Measurements from ENCODE around the gene TENM4.

TENM4 gene

GRCh38 chr11:78657441-78657840 is 783.4 kb downstream of the TENM4 start:
- POLR2A ChIA-PET = no interaction called here
- TF ChIP-seq, protein P1, sequence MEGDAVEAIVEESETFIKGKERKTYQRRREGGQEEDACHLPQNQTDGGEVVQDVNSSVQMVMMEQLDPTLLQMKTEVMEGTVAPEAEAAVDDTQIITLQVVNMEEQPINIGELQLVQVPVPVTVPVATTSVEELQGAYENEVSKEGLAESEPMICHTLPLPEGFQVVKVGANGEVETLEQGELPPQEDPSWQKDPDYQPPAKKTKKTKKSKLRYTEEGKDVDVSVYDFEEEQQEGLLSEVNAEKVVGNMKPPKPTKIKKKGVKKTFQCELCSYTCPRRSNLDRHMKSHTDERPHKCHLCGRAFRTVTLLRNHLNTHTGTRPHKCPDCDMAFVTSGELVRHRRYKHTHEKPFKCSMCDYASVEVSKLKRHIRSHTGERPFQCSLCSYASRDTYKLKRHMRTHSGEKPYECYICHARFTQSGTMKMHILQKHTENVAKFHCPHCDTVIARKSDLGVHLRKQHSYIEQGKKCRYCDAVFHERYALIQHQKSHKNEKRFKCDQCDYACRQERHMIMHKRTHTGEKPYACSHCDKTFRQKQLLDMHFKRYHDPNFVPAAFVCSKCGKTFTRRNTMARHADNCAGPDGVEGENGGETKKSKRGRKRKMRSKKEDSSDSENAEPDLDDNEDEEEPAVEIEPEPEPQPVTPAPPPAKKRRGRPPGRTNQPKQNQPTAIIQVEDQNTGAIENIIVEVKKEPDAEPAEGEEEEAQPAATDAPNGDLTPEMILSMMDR (IDR thresholded peaks at IDR 0.05; ENCODE audit: control extremely low read depth, extremely low read depth, low read depth, missing control alignments) = no peak
- no peak for DNase-seq (ENCODE audit: extremely low spot score)
- CTCF ChIA-PET = interaction anchor here (0.7 to 6.9 kb wide), 2 partner anchors 11 to 58 kb away, joined by 3 to 67 read pairs; no protein-coding TSS in a partner anchor

- TF ChIP-seq, protein P1 (IDR thresholded peaks at IDR 0.05; ENCODE audit: control extremely low read depth, extremely low read depth, low read depth, missing control alignments) = no peak
- DNase-seq (ENCODE audit: extremely low spot score) = no peak
- CTCF ChIA-PET = interaction anchor here (1.1 to 6.9 kb wide), 2 partner anchors 10 to 61 kb away, joined by 3 to 67 read pairs; no protein-coding TSS in a partner anchor
- POLR2A ChIA-PET = no interaction called here
Measured at GRCh38 chr11:78656984-78657383, 783.8 kb downstream of the TENM4 start.

GRCh38 chr11:78656327-78656726 is 784.5 kb downstream of the TENM4 start:
- TF ChIP-seq, protein P1 (IDR thresholded peaks at IDR 0.05; ENCODE audit: control extremely low read depth, extremely low read depth, low read depth, missing control alignments) = no peak
- POLR2A ChIA-PET = no interaction called here
- CTCF ChIA-PET = interaction anchor here (1.0 to 6.9 kb wide), 3 partner anchors 10 to 62 kb away, joined by 3 to 67 read pairs (median 5); no protein-coding TSS in a partner anchor
- no peak for DNase-seq (ENCODE audit: extremely low spot score)

- CTCF ChIA-PET = interaction anchor here (1.0 to 6.9 kb wide), 2 partner anchors 9 to 60 kb away, joined by 5 to 67 read pairs; no protein-coding TSS in a partner anchor
Measured at GRCh38 chr11:78655561-78655960, 785.3 kb downstream of the TENM4 start.

GRCh38 chr11:78654866-78655265 is 786.0 kb downstream of the TENM4 start:
- TF ChIP-seq, protein P1 (IDR thresholded peaks at IDR 0.05; ENCODE audit: control extremely low read depth, extremely low read depth, low read depth, missing control alignments) = no peak
- ChIA-PET POLR2A (no interaction called here), CTCF (interaction anchor here (6.9 kb wide), 1 partner anchor 8 kb away, joined by 67 read pairs; no protein-coding TSS in a partner anchor)
- DNase-seq (ENCODE audit: extremely low spot score) = no peak

More at GRCh38 chr11:78655561-78655960, 785.3 kb downstream of the TENM4 start:
- no peak for DNase-seq (ENCODE audit: extremely low spot score)
- TF ChIP-seq, protein P1 (IDR thresholded peaks at IDR 0.05; ENCODE audit: control extremely low read depth, extremely low read depth, low read depth, missing control alignments) = no peak
- POLR2A ChIA-PET = no interaction called here

GRCh38 chr11:78654071-78654470 is 786.8 kb downstream of the TENM4 start:
- no peak for DNase-seq (ENCODE audit: extremely low spot score)
- ChIA-PET CTCF (interaction anchor here (6.9 kb wide), 1 partner anchor 8 kb away, joined by 67 read pairs; no protein-coding TSS in a partner anchor), POLR2A (no interaction called here)
- TF ChIP-seq, protein P1 (IDR thresholded peaks at IDR 0.05; ENCODE audit: control extremely low read depth, extremely low read depth, low read depth, missing control alignments) = no peak
